ENCODE measurements around the gene TDG. TPM values are rescaled to one million over a fixed set of nuclear protein-coding genes. Genes with fewer than 3 reads are reported as not detected.

Gene TDG
- total RNA-seq, 1 experiment from 2014 or later: 31.6 TPM

DNA sequence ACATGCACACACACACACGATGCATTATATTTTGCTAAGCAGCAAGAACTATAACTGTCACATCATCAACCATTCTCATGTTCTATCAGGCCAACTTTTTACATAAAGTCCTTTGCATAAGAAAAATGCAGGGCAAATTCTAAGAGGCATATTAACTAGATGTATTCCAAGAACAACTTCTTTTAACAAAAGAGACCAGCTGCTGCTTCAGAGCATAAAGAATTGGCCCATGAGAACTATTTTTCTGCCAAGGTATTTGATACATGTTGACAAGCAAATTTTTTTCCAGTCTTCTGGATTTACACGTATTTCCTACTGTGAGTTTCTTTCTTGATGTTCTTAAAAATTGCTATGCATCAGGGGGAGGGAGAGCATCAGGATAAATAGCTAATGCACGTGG lies 57.1 kb downstream of the TDG start:
- BruUV-seq (replicated peaks): no TSS peak
- Mint-ChIP-seq H3K27me3 (ENCODE audit: insufficient read depth, unreplicated experiment) (peaks cover 20% of the 10 kb centered on the region), H3K4me3 (ENCODE audit: unreplicated experiment) (no peak overlapping the region), H3K4me1 (ENCODE audit: insufficient read depth, unreplicated experiment) (no peaks in the 10 kb centered on the region), H3K9me3 (ENCODE audit: unreplicated experiment) (no peaks in the 10 kb centered on the region), H3K27ac (ENCODE audit: low read depth, unreplicated experiment) (no peak overlapping the region), H3K36me3 (ENCODE audit: insufficient read depth, unreplicated experiment) (no peaks in the 10 kb centered on the region)
- DNase-seq (ENCODE audit: unreplicated experiment): no peak
- TF ChIP-seq, protein P1, sequence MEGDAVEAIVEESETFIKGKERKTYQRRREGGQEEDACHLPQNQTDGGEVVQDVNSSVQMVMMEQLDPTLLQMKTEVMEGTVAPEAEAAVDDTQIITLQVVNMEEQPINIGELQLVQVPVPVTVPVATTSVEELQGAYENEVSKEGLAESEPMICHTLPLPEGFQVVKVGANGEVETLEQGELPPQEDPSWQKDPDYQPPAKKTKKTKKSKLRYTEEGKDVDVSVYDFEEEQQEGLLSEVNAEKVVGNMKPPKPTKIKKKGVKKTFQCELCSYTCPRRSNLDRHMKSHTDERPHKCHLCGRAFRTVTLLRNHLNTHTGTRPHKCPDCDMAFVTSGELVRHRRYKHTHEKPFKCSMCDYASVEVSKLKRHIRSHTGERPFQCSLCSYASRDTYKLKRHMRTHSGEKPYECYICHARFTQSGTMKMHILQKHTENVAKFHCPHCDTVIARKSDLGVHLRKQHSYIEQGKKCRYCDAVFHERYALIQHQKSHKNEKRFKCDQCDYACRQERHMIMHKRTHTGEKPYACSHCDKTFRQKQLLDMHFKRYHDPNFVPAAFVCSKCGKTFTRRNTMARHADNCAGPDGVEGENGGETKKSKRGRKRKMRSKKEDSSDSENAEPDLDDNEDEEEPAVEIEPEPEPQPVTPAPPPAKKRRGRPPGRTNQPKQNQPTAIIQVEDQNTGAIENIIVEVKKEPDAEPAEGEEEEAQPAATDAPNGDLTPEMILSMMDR (IDR thresholded peaks at IDR 0.05; ENCODE audit: unreplicated experiment): no peak
- ChIA-PET POLR2A (no interaction called here), CTCF (no interaction called here)
- intact Hi-C loops (cut with micrococcal nuclease): no loop called here

DNA sequence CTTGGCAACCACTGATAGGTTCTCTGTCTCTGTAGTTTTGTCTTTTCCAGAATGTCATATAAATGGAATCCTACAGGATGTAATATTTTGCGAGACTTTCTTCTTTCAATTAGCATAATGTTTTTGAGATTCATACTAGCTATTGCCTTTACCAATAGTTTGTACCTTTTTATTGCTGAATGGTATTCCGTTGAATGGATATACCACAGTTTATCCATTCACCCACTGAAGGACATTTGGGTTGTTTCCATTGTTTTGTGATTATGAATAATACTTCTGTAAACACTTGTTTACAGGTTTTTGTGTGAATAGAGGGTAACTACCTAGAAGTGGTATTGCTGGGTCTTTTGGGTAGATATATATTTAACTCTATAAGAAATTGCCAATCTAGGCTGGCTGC lies 58.0 kb downstream of the TDG start:
- intact Hi-C loops (cut with micrococcal nuclease): no loop called here
- no TSS peak for BruUV-seq (replicated peaks)
- H3K27ac Mint-ChIP-seq (ENCODE audit: low read depth, unreplicated experiment): no peak overlapping the region
- CTCF ChIA-PET: interaction anchor here (0.6 kb wide), 1 partner anchor 1035 kb away, joined by 4 read pairs; no protein-coding TSS in a partner anchor
- no peak for DNase-seq (ENCODE audit: unreplicated experiment)
- H3K9me3 Mint-ChIP-seq (ENCODE audit: unreplicated experiment): no peaks in the 10 kb centered on the region
- peaks cover 20% of the 10 kb centered on the region for H3K27me3 Mint-ChIP-seq (ENCODE audit: insufficient read depth, unreplicated experiment)
- H3K36me3 Mint-ChIP-seq (ENCODE audit: insufficient read depth, unreplicated experiment): no peaks in the 10 kb centered on the region
- H3K4me3 Mint-ChIP-seq (ENCODE audit: unreplicated experiment): no peak overlapping the region
- no peaks in the 10 kb centered on the region for H3K4me1 Mint-ChIP-seq (ENCODE audit: insufficient read depth, unreplicated experiment)
- TF ChIP-seq, protein P1 (IDR thresholded peaks at IDR 0.05; ENCODE audit: unreplicated experiment): no peak
- POLR2A ChIA-PET: interaction anchor here (1.2 kb wide), 1 partner anchor 13 kb away, joined by 3 read pairs; no protein-coding TSS in a partner anchor

- ChIA-PET POLR2A (interaction anchor here (1.2 kb wide), 1 partner anchor 13 kb away, joined by 3 read pairs; no protein-coding TSS in a partner anchor), CTCF (interaction anchor here (0.6 kb wide), 1 partner anchor 1035 kb away, joined by 4 read pairs; no protein-coding TSS in a partner anchor)
- TF ChIP-seq, protein P1 (IDR thresholded peaks at IDR 0.05; ENCODE audit: unreplicated experiment): no peak
- H3K9me3 Mint-ChIP-seq (ENCODE audit: unreplicated experiment): no peaks in the 10 kb centered on the region
- no peak overlapping the region for H3K27ac Mint-ChIP-seq (ENCODE audit: low read depth, unreplicated experiment)
- intact Hi-C loops (cut with micrococcal nuclease): no loop called here
- H3K4me1 Mint-ChIP-seq (ENCODE audit: insufficient read depth, unreplicated experiment): no peaks in the 10 kb centered on the region
- no peak for DNase-seq (ENCODE audit: unreplicated experiment)
- H3K4me3 Mint-ChIP-seq (ENCODE audit: unreplicated experiment): no peak overlapping the region
- no peaks in the 10 kb centered on the region for H3K36me3 Mint-ChIP-seq (ENCODE audit: insufficient read depth, unreplicated experiment)
- peaks cover 20% of the 10 kb centered on the region for H3K27me3 Mint-ChIP-seq (ENCODE audit: insufficient read depth, unreplicated experiment)
- no TSS peak for BruUV-seq (replicated peaks)
Observed at GRCh38 chr12:104024348-104024747, 58.7 kb downstream of the TDG start.

DNA sequence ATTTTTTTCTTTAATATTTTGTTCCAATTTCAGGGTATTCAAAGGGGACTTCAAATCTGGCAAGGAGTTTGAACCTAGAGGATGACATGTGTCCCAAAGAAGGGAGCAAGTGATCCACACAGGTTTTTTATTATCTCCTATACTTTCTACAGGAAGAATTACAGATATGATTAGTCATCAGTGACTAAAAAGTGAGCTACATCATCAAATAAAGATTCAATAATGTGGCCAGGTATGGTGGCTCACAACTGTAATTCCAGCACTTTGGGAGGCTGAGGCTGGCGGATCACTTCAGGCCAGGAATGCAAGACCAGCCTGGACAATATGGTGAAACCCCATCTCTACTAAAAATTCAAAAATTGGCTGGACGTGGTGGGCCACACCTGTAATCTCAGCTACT lies 60.1 kb downstream of the TDG start:
- Mint-ChIP-seq H3K4me1 (ENCODE audit: insufficient read depth, unreplicated experiment) (no peaks in the 10 kb centered on the region), H3K27ac (ENCODE audit: low read depth, unreplicated experiment) (no peak overlapping the region), H3K36me3 (ENCODE audit: insufficient read depth, unreplicated experiment) (no peaks in the 10 kb centered on the region), H3K27me3 (ENCODE audit: insufficient read depth, unreplicated experiment) (peaks cover 11% of the 10 kb centered on the region), H3K4me3 (ENCODE audit: unreplicated experiment) (no peak overlapping the region), H3K9me3 (ENCODE audit: unreplicated experiment) (no peaks in the 10 kb centered on the region)
- TF ChIP-seq, protein P1 (IDR thresholded peaks at IDR 0.05; ENCODE audit: unreplicated experiment): no peak
- ChIA-PET POLR2A (no interaction called here), CTCF (interaction anchor here (0.7 kb wide), 1 partner anchor 143 kb away, joined by 3 read pairs; no protein-coding TSS in a partner anchor)
- BruUV-seq (replicated peaks): no TSS peak
- DNase-seq (ENCODE audit: unreplicated experiment): no peak
- intact Hi-C loops (cut with micrococcal nuclease): no loop called here
